Spleen (tissue), 7 donors: ENCODE results near the gene TMEM130.

ENCODE experiments used
- POLR2A ChIP-seq, 3 donors: fragments of 450-650 bp; IDR thresholded peaks; one replicate each; pipeline ENCODE4 v1.5.1; 2017; ENCODE audit warnings: antibody characterized with exemption in 3 of 3, mild to moderate bottlenecking in 1 of 3
- POLR2AphosphoS5 ChIP-seq, 3 donors: sonication (generic); formaldehyde crosslinking; IDR thresholded peaks; one replicate each; pipeline ENCODE4 v1.5.1; 2017; ENCODE audit warnings: antibody characterized with exemption in 3 of 3
- TF ChIP-seq, protein P1 (sequence below), 11 experiments: fragments of 200-600 bp in 7 of 11; fragments of 450-650 bp in 4 of 11; sonication (generic) in 4 of 11; IDR thresholded peaks in 8 of 11; conservative IDR thresholded peaks in 3 of 11; 1 replicate in 7 of 11; 2 replicates in 4 of 11; pipeline versions ENCODE4 v1.4.0 to v1.8.0; 2016 to 2021; ENCODE audit warnings: antibody characterized with exemption in 11 of 11, inconsistent platforms in 4 of 11, mild to moderate bottlenecking in 1 of 11
- donor health status: DM: no; HTN: no; CAD: no; lungs with moderate emphysema.
- donor health status: DM: no; HTN: no; CAD: no.
- donor health status: DM: no; HTN: no; CAD: no.

DNA sequence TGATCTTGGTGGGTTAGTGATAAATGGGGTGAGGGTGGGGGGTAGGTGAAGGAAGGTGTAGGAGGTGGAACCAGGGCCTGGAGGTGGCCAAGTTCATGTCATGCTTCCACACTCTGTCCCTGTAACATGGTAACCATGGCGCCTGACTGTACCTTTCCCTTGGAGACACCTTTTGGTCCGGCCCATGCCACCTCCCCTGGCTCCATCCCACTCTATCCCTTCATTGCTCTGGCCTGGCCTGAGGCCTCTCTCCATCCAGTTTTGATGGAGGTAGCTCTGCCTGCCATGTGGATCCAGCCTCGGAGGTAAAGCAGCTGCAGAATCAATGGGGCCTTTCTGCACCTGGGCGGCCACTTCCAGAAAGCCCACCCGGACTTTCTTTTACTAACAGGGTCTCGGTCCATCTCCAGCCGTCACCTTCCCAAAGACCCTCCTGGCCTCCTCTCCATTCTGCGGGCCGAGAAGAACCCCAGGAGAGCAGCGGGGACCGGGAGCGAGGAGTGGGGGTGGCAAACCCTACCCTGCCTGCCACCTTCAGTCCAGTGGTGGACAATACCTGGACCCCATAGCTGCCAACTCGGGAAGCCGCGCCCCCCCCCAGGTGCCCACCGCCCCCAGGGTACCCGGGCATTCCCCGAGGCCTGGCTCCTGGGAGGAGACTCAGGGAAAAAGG, 8.0 kb upstream of the TMEM130 start:
- TF ChIP-seq, protein P1, sequence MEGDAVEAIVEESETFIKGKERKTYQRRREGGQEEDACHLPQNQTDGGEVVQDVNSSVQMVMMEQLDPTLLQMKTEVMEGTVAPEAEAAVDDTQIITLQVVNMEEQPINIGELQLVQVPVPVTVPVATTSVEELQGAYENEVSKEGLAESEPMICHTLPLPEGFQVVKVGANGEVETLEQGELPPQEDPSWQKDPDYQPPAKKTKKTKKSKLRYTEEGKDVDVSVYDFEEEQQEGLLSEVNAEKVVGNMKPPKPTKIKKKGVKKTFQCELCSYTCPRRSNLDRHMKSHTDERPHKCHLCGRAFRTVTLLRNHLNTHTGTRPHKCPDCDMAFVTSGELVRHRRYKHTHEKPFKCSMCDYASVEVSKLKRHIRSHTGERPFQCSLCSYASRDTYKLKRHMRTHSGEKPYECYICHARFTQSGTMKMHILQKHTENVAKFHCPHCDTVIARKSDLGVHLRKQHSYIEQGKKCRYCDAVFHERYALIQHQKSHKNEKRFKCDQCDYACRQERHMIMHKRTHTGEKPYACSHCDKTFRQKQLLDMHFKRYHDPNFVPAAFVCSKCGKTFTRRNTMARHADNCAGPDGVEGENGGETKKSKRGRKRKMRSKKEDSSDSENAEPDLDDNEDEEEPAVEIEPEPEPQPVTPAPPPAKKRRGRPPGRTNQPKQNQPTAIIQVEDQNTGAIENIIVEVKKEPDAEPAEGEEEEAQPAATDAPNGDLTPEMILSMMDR (IDR thresholded peaks at IDR 0.05 in 8 of 11, conservative IDR thresholded peaks at IDR 0.05 in 3 of 11) = no peak
- TF ChIP-seq POLR2AphosphoS5 (IDR thresholded peaks at IDR 0.05) (no peak), POLR2A (IDR thresholded peaks at IDR 0.05) (no peak)
